Measurements from ENCODE around the gene KRT33A.
"Not testable (repeated sequence)": the region's sequence is repeated elsewhere in the genome, so short reads cannot be mapped to it uniquely, and the experiment has no call there.

KRT33A gene

DNA sequence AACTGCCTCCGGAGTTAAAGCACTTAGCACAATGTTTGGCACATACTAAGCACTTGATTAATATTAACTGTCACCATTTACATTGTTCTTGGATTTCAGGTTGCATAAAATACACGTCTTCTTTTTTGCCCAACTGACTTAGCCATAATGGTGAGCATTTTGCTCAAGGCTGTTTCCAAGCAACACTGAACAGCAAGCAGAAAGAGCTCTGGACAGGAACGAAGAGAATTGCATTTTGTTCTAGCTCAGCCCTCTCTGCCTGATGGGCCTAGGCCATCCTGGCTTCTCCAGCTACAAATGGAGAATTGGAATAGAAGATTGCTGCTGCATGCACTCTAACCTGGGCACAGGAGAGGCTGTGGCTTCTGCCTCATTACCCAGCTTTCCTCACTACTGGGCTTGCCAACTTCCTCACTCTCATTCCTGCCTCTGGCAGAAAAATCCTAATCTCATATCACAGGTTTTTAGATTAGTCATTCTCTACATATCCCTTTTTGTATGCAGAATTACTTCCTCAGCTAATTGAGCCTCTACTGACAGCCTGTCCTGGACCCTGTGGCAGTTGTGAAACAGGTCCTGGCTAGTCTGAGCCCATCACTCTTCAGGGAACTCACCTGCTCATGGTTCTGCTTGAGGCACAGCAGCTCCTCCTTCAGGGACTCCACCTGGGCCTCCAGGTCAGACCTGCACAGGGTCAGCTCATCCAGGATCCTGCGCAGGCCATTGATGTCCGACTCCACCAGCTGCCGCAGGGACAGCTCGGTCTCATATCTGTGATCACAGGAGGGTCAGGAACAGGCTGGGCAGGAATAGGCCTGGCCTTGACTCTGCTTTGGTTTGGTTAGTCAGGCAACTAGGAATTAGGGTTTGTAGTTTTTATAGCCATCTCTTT lies 2.5 kb downstream of the KRT33A start:
- no peaks in the 10 kb centered on the region for H4K20me1 ChIP-seq (ENCODE audit: insufficient read depth, low read length)

DNA sequence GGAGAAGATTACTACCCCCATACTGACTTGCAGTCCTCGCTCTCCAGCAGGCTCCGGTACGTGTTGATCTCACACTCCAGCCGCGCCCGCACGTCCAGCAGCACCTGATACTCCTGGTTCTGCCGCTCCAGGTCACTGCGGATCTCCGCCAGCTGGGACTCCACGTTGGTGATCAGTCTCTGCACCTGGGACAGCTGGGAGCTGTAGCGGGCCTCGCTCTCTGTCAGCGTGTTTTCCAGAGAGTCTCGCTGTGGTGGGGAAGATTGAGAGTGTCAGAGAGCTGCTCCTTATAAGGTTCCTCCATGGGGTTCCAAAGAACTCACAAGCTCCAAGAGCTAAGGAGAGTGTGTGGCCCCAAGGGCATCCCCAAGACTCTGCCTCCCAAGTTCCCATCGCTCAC lies 4.2 kb downstream of the KRT33A start:
- not testable (repeated sequence) for H3K27ac ChIP-seq (ENCODE audit: low read depth, low read length, poor library complexity, severe bottlenecking); H3K4me3 ChIP-seq (ENCODE audit: low read depth, low read length, poor library complexity, severe bottlenecking); H3K4me2 ChIP-seq (ENCODE audit: low read length); H3K27me3 ChIP-seq (ENCODE audit: insufficient read depth, low read length); H3K9me3 ChIP-seq (ENCODE audit: low read length); H3F3A ChIP-seq (ENCODE audit: insufficient read depth, low read length); H3K4me1 ChIP-seq (ENCODE audit: insufficient read depth, low read length, severe bottlenecking); H4K20me1 ChIP-seq (ENCODE audit: insufficient read depth, low read length); H2AFZ ChIP-seq (ENCODE audit: low read length); H3K36me3 ChIP-seq (ENCODE audit: insufficient read depth, low read length); H3K9ac ChIP-seq (ENCODE audit: low read length); H3K79me2 ChIP-seq (ENCODE audit: insufficient read depth, low read length); H3K9me2 ChIP-seq (ENCODE audit: low read depth, low read length)

More for the DNA sequence above, 2.5 kb downstream of the KRT33A start:
- H3K9me3 ChIP-seq (ENCODE audit: low read length), result no peaks in the 10 kb centered on the region
- TF ChIP-seq EZH2 (IDR thresholded peaks at IDR 0.05; ENCODE audit: borderline replicate concordance, low read length), result no peak
- TF ChIP-seq, protein P1, sequence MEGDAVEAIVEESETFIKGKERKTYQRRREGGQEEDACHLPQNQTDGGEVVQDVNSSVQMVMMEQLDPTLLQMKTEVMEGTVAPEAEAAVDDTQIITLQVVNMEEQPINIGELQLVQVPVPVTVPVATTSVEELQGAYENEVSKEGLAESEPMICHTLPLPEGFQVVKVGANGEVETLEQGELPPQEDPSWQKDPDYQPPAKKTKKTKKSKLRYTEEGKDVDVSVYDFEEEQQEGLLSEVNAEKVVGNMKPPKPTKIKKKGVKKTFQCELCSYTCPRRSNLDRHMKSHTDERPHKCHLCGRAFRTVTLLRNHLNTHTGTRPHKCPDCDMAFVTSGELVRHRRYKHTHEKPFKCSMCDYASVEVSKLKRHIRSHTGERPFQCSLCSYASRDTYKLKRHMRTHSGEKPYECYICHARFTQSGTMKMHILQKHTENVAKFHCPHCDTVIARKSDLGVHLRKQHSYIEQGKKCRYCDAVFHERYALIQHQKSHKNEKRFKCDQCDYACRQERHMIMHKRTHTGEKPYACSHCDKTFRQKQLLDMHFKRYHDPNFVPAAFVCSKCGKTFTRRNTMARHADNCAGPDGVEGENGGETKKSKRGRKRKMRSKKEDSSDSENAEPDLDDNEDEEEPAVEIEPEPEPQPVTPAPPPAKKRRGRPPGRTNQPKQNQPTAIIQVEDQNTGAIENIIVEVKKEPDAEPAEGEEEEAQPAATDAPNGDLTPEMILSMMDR (IDR thresholded peaks at IDR 0.05; ENCODE audit: low read length), result no peak
- no peaks in the 10 kb centered on the region for H3K27me3 ChIP-seq (ENCODE audit: insufficient read depth, low read length)
- H3K79me2 ChIP-seq (ENCODE audit: insufficient read depth, low read length), result no peaks in the 10 kb centered on the region
- no peak overlapping the region for H3K9ac ChIP-seq (ENCODE audit: low read length)
- H2AFZ ChIP-seq (ENCODE audit: low read length), result no peak overlapping the region
- H3K4me2 ChIP-seq (ENCODE audit: low read length), result no peak overlapping the region
- H3K4me1 ChIP-seq (ENCODE audit: insufficient read depth, low read length, severe bottlenecking), result no peaks in the 10 kb centered on the region
- no peaks in the 10 kb centered on the region for H3K36me3 ChIP-seq (ENCODE audit: insufficient read depth, low read length)
- H3K9me2 ChIP-seq (ENCODE audit: low read depth, low read length), result no peaks in the 10 kb centered on the region
- H3K4me3 ChIP-seq (ENCODE audit: low read depth, low read length, poor library complexity, severe bottlenecking), result no peak overlapping the region
- no peaks in the 10 kb centered on the region for H3F3A ChIP-seq (ENCODE audit: insufficient read depth, low read length)
- H3K27ac ChIP-seq (ENCODE audit: low read depth, low read length, poor library complexity, severe bottlenecking), result no peak overlapping the region

DNA sequence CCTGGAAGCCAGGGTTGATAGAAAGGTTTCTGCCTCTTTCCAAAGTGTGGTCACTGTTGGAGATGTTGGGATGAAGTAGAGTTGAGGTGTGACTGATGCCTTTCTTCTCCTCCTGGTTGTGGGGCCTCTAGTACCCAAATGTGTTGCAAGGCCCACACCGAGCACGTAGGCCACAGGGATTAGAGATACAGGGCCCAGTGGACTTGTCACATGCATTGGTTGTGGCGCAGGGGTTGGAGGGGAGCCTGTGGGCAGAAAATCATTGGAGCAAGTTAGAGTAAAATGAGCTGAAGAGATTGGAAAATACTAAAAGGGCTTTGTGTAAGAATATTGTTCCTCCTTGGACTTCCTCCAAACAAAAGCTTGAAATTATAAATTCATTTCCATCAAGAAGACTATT lies 4.6 kb downstream of the KRT33A start:
- no peak overlapping the region for H2AFZ ChIP-seq (ENCODE audit: low read length)
- H3K9me3 ChIP-seq (ENCODE audit: low read length), result no peaks in the 10 kb centered on the region
- H3K9ac ChIP-seq (ENCODE audit: low read length), result no peak overlapping the region
- H3K4me2 ChIP-seq (ENCODE audit: low read length), result no peak overlapping the region
- H3K27ac ChIP-seq (ENCODE audit: low read depth, low read length, poor library complexity, severe bottlenecking), result no peak overlapping the region
- TF ChIP-seq, protein P1 (IDR thresholded peaks at IDR 0.05; ENCODE audit: low read length), result no peak
- no peak for TF ChIP-seq EZH2 (IDR thresholded peaks at IDR 0.05; ENCODE audit: borderline replicate concordance, low read length)
- H3K4me3 ChIP-seq (ENCODE audit: low read depth, low read length, poor library complexity, severe bottlenecking), result no peak overlapping the region
- H3K4me1 ChIP-seq (ENCODE audit: insufficient read depth, low read length, severe bottlenecking), result no peaks in the 10 kb centered on the region
- H3K9me2 ChIP-seq (ENCODE audit: low read depth, low read length), result no peaks in the 10 kb centered on the region
- H3K36me3 ChIP-seq (ENCODE audit: insufficient read depth, low read length), result no peaks in the 10 kb centered on the region
- no peaks in the 10 kb centered on the region for H3F3A ChIP-seq (ENCODE audit: insufficient read depth, low read length)
- H3K27me3 ChIP-seq (ENCODE audit: insufficient read depth, low read length), result no peaks in the 10 kb centered on the region
- no peaks in the 10 kb centered on the region for H3K79me2 ChIP-seq (ENCODE audit: insufficient read depth, low read length)
- no peaks in the 10 kb centered on the region for H4K20me1 ChIP-seq (ENCODE audit: insufficient read depth, low read length)

DNA sequence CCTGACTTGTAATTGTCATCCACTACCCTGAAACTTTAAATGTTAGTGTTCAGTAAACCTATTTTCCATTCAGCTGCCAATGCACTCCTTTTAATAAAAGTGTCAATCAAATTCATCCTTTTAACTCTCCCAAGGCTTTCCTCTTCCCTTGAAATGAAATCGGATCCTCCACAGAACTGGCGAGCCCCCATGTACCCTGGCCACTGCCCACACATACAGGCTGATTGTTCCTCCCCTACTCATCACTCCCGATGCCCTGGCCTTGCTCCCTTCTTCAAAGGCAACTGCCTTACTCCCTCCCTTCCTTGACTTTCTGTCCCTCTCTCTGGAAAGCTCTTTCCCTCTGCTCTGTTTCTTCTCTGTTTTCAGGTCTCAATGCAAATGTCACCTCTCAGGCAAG lies 7.6 kb downstream of the KRT33A start:
- Histone ChIP-seq H2AFZ (ENCODE audit: low read length) (no peak overlapping the region), H3K27me3 (ENCODE audit: insufficient read depth, low read length) (no peaks in the 10 kb centered on the region), H4K20me1 (ENCODE audit: insufficient read depth, low read length) (no peaks in the 10 kb centered on the region), H3K36me3 (ENCODE audit: insufficient read depth, low read length) (no peaks in the 10 kb centered on the region), H3K9me2 (ENCODE audit: low read depth, low read length) (no peaks in the 10 kb centered on the region), H3K4me3 (ENCODE audit: low read depth, low read length, poor library complexity, severe bottlenecking) (no peak overlapping the region), H3K79me2 (ENCODE audit: insufficient read depth, low read length) (no peaks in the 10 kb centered on the region), H3K27ac (ENCODE audit: low read depth, low read length, poor library complexity, severe bottlenecking) (no peak overlapping the region), H3K9ac (ENCODE audit: low read length) (no peak overlapping the region), H3F3A (ENCODE audit: insufficient read depth, low read length) (no peaks in the 10 kb centered on the region), H3K4me1 (ENCODE audit: insufficient read depth, low read length, severe bottlenecking) (no peaks in the 10 kb centered on the region), H3K4me2 (ENCODE audit: low read length) (no peak overlapping the region), H3K9me3 (ENCODE audit: low read length) (no peaks in the 10 kb centered on the region)
- TF ChIP-seq, protein P1 (IDR thresholded peaks at IDR 0.05; ENCODE audit: low read length), result no peak
- TF ChIP-seq EZH2 (IDR thresholded peaks at IDR 0.05; ENCODE audit: borderline replicate concordance, low read length), result no peak

All from OCI-LY1 (cell line).